ENCODE results near the gene NCKAP5. TPM values are rescaled to one million over a fixed set of nuclear protein-coding genes. Genes with fewer than 3 reads are reported as not detected.

NCKAP5 gene
- total and polyA plus RNA-seq, 2 donors (not counting 1 experiment from before 2014, with no cell fraction given), result not detected

- POLR2A ChIA-PET, result no interaction called here
- WGBS (ENCODE audit: insufficient coverage), result 40% methylated on average over 2 of the region's 3 CpGs
- Histone ChIP-seq H3K9ac (ENCODE audit: low read length) (no peak overlapping the region), H4K20me1 (ENCODE audit: control insufficient read depth, insufficient read depth, low read length, poor library complexity, severe bottlenecking) (no peaks in the 10 kb centered on the region), H3K4me2 (replicated peaks; ENCODE audit: low read depth, low read length, poor library complexity, severe bottlenecking) (no peak overlapping the region), H3K9me3 (ENCODE audit: control extremely low read depth in 1 of 3, control insufficient read depth in 2 of 3, insufficient read depth in 1 of 3, low read length in 2 of 3) (peaks cover 0 to 4% (median 0%) of the 10 kb centered on the region in 3 donors), H3K27ac (ENCODE audit: low read length in 2 of 2) (no peak overlapping the region), H3K4me1 (ENCODE audit: control insufficient read depth in 2 of 2, insufficient read depth in 2 of 2, low read length in 2 of 2) (no peaks in the 10 kb centered on the region), H3K79me2 (ENCODE audit: control insufficient read depth, insufficient read depth, low read length) (no peaks in the 10 kb centered on the region), H3K27me3 (replicated peaks in 1 of 4; ENCODE audit: control extremely low read depth in 1 of 4, control insufficient read depth in 3 of 4, insufficient read depth in 4 of 4, low read length in 3 of 4) (no peaks in the 10 kb centered on the region), H2AFZ (ENCODE audit: insufficient read depth, low read depth, low read length, poor library complexity, severe bottlenecking) (no peak overlapping the region), H3K4me3 (ENCODE audit: control extremely low read depth in 1 of 5, extremely low read depth in 1 of 5, insufficient read depth in 1 of 5, low read depth in 2 of 5, low read length in 4 of 5) (no peak overlapping the region), H3K36me3 (replicated peaks in 1 of 2; ENCODE audit: control extremely low read depth in 1 of 2, control insufficient read depth in 1 of 2, extremely low read depth in 1 of 2, insufficient read depth in 2 of 2, low read length in 1 of 2) (no peaks in the 10 kb centered on the region)
- Mint-ChIP-seq H3K27ac (no peak overlapping the region), H3K27me3 (no peaks in the 10 kb centered on the region), H3K4me1 (no peaks in the 10 kb centered on the region), H3K9me3 (ENCODE audit: insufficient read depth) (no peaks in the 10 kb centered on the region), H3K4me3 (no peak overlapping the region)
- ATAC-seq (ENCODE audit: low read depth), result no peak
- DNase-seq, result no peak
- intact Hi-C loops (cut with micrococcal nuclease), result no loop called here
- CTCF ChIA-PET, result no interaction called here
- TF ChIP-seq CTCF (IDR thresholded peaks at IDR 0.05), result no peak
- no peak for TF ChIP-seq EZH2 (IDR thresholded peaks at IDR 0.05; ENCODE audit: borderline replicate concordance, insufficient read depth, low read depth, low read length, poor library complexity, severe bottlenecking)
Measured at GRCh38 chr2:133053541-133053940, 514.7 kb downstream of the NCKAP5 start.

- Mint-ChIP-seq H3K27ac (no peak overlapping the region), H3K27me3 (no peaks in the 10 kb centered on the region), H3K9me3 (ENCODE audit: insufficient read depth) (no peaks in the 10 kb centered on the region), H3K4me3 (no peak overlapping the region), H3K4me1 (no peaks in the 10 kb centered on the region)
- ChIA-PET CTCF (no interaction called here), POLR2A (no interaction called here)
- no peaks in the 10 kb centered on the region for H3K36me3 ChIP-seq (replicated peaks in 1 of 2; ENCODE audit: control extremely low read depth in 1 of 2, control insufficient read depth in 1 of 2, extremely low read depth in 1 of 2, insufficient read depth in 2 of 2, low read length in 1 of 2)
- H3K9ac ChIP-seq (ENCODE audit: low read length), result no peak overlapping the region
- no peak overlapping the region for H3K4me3 ChIP-seq (ENCODE audit: control extremely low read depth in 1 of 5, extremely low read depth in 1 of 5, insufficient read depth in 1 of 5, low read depth in 2 of 5, low read length in 4 of 5)
- WGBS (ENCODE audit: insufficient coverage), result 90% methylated on average over 2 of the region's 5 CpGs
- H4K20me1 ChIP-seq (ENCODE audit: control insufficient read depth, insufficient read depth, low read length, poor library complexity, severe bottlenecking), result no peaks in the 10 kb centered on the region
- H3K27me3 ChIP-seq (replicated peaks in 1 of 4; ENCODE audit: control extremely low read depth in 1 of 4, control insufficient read depth in 3 of 4, insufficient read depth in 4 of 4, low read length in 3 of 4), result no peaks in the 10 kb centered on the region
- intact Hi-C loops (cut with micrococcal nuclease), result no loop called here
- ATAC-seq (ENCODE audit: low read depth), result no peak
- H3K27ac ChIP-seq (ENCODE audit: low read length in 2 of 2), result no peak overlapping the region
- no peaks in the 10 kb centered on the region for H3K4me1 ChIP-seq (ENCODE audit: control insufficient read depth in 2 of 2, insufficient read depth in 2 of 2, low read length in 2 of 2)
- TF ChIP-seq EZH2 (IDR thresholded peaks at IDR 0.05; ENCODE audit: borderline replicate concordance, insufficient read depth, low read depth, low read length, poor library complexity, severe bottlenecking) (no peak), CTCF (IDR thresholded peaks at IDR 0.05) (no peak)
- no peaks in the 10 kb centered on the region for H3K79me2 ChIP-seq (ENCODE audit: control insufficient read depth, insufficient read depth, low read length)
- H3K9me3 ChIP-seq (ENCODE audit: control extremely low read depth in 1 of 3, control insufficient read depth in 2 of 3, insufficient read depth in 1 of 3, low read length in 2 of 3), result no peaks in the 10 kb centered on the region
- no peak overlapping the region for H2AFZ ChIP-seq (ENCODE audit: insufficient read depth, low read depth, low read length, poor library complexity, severe bottlenecking)
- no peak overlapping the region for H3K4me2 ChIP-seq (replicated peaks; ENCODE audit: low read depth, low read length, poor library complexity, severe bottlenecking)
- DNase-seq, result no peak
Measured at GRCh38 chr2:133045787-133046186, 522.5 kb downstream of the NCKAP5 start.
